Loucy (cell line): ENCODE results near the gene COX6A1.

Experiments
- H2AFZ ChIP-seq: fragments of 200-600 bp; sonication (generic); 2 replicates; pipeline ENCODE4 v1.6.0; 2016; ENCODE audit warnings: antibody characterized with exemption, mild to moderate bottlenecking, low read length, moderate library complexity
- H3F3A ChIP-seq: fragments of 200-600 bp; 2 replicates; pipeline ENCODE4 v1.6.0; 2016; ENCODE audit warnings: antibody characterized with exemption, low read depth, mild to moderate bottlenecking
- H3K27me3 ChIP-seq: fragments of 200-600 bp; sonication (generic); 2 replicates; pipeline ENCODE4 v1.6.1; 2014; ENCODE audit warnings: low read length, mild to moderate bottlenecking; ENCODE audit not compliant: insufficient read depth, poor library complexity, severe bottlenecking
- H3K36me3 ChIP-seq: fragments of 200-600 bp; sonication (generic); 2 replicates; pipeline ENCODE4 v1.6.1; 2016; ENCODE audit warnings: low read length; ENCODE audit not compliant: insufficient read depth
- H3K4me1 ChIP-seq: fragments of 200-600 bp; sonication (generic); 2 replicates; pipeline ENCODE4 v1.5.1; 2014; ENCODE audit warnings: low read length, mild to moderate bottlenecking; ENCODE audit not compliant: insufficient read depth, poor library complexity, severe bottlenecking
- H3K4me2 ChIP-seq: fragments of 200-600 bp; sonication (generic); 2 replicates; pipeline ENCODE4 v1.6.0; 2014; ENCODE audit warnings: antibody characterized with exemption, low read length, low read depth, mild to moderate bottlenecking; ENCODE audit not compliant: poor library complexity, severe bottlenecking
- H3K4me3 ChIP-seq: fragments of 200-600 bp; sonication (generic); 2 replicates; pipeline ENCODE4 v1.5.1; 2014; ENCODE audit warnings: low read length, mild to moderate bottlenecking, mixed read lengths; ENCODE audit not compliant: poor library complexity, severe bottlenecking
- H3K79me2 ChIP-seq: fragments of 200-600 bp; sonication (generic); 2 replicates; pipeline ENCODE4 v1.6.1; 2014; ENCODE audit warnings: low read length; ENCODE audit not compliant: insufficient read depth
- H3K9ac ChIP-seq: fragments of 200-600 bp; sonication (generic); 2 replicates; pipeline ENCODE4 v1.6.0; 2014; ENCODE audit warnings: mild to moderate bottlenecking, low read depth, low read length, moderate library complexity; ENCODE audit not compliant: poor library complexity, severe bottlenecking
- H3K9me2 ChIP-seq: fragments of 200-600 bp; sonication (generic); replicated peaks from 2 replicates; pipeline ENCODE4 v1.6.1; 2016; ENCODE audit warnings: low read depth, low read length, mixed read lengths
- H3K9me3 ChIP-seq: fragments of 200-600 bp; sonication (generic); 2 replicates; pipeline ENCODE4 v1.6.1; 2014; ENCODE audit warnings: mild to moderate bottlenecking, antibody characterized with exemption, low read length, low read depth; ENCODE audit not compliant: insufficient read depth
- H4K20me1 ChIP-seq: fragments of 200-600 bp; sonication (generic); 2 replicates; pipeline ENCODE4 v1.6.0; 2014; ENCODE audit warnings: antibody characterized with exemption, low read length, mild to moderate bottlenecking; ENCODE audit not compliant: insufficient read depth, poor library complexity, severe bottlenecking
- EZH2phosphoT487 ChIP-seq: fragments of 200-600 bp; IDR thresholded peaks from 2 replicates; pipeline ENCODE4 v1.6.1; 2018; ENCODE audit warnings: antibody characterized with exemption, mild to moderate bottlenecking, moderate library complexity, borderline replicate concordance
- TF ChIP-seq, protein P1 (sequence below): fragments of 200-600 bp; sonication (generic); conservative IDR thresholded peaks from 2 replicates; pipeline ENCODE4 v1.5.1; 2014; ENCODE audit warnings: mild to moderate bottlenecking, antibody characterized with exemption, low read length

Gene COX6A1

DNA sequence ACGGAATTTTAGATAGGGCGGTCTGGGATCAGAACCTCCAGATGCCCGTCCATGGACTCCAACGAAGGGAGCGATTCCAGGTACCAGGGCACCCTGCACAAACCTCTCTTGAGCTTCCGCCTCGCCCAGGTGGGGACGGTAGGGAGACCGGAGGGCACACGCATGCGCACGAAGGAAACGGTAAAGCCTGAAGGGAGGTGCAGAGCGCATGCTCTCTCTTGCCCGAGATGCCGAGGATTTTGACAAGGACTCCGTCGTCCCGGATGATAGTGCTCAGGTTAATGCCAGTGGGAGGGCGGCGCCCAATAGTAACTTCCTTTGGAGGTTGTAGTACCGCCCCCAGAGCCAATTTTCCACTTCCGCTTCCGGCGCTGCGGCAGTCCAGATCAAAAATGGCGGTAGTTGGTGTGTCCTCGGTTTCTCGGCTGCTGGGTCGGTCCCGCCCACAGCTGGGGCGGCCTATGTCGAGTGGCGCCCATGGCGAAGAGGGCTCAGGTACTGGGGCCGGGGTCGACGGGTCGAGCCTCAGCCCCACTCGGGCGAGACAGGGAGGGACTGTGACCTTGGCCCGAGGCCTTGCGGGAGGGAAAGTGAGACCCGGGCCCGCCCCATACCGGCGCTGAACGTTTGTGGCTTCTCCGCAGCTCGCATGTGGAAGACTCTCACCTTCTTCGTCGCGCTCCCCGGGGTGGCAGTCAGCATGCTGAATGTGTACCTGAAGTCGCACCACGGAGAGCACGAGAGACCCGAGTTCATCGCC, at the start of gene COX6A1:
COX6A1 (plus strand) TSS at position 379 of the 760 bp plus-strand sequence; CDS start at position 393, 14 bp downstream.
- peak within 1 kb of the TSS; percentile 99 for H3K4me2 ChIP-seq

GRCh38 chr12:120388691-120389481, 49.0 kb upstream of the COX6A1 start:
- Histone ChIP-seq H3K4me3 (no peak overlapping the region), H4K20me1 (no peaks in the 10 kb centered on the region), H3K4me2 (no peak overlapping the region), H3K9me2 (no peaks in the 10 kb centered on the region), H3F3A (no peaks in the 10 kb centered on the region), H3K27me3 (no peaks in the 10 kb centered on the region), H3K4me1 (no peaks in the 10 kb centered on the region), H3K9me3 (no peaks in the 10 kb centered on the region), H3K79me2 (no peaks in the 10 kb centered on the region), H3K36me3 (no peaks in the 10 kb centered on the region), H2AFZ (no peak overlapping the region), H3K9ac (no peak overlapping the region)
- TF ChIP-seq, protein P1, sequence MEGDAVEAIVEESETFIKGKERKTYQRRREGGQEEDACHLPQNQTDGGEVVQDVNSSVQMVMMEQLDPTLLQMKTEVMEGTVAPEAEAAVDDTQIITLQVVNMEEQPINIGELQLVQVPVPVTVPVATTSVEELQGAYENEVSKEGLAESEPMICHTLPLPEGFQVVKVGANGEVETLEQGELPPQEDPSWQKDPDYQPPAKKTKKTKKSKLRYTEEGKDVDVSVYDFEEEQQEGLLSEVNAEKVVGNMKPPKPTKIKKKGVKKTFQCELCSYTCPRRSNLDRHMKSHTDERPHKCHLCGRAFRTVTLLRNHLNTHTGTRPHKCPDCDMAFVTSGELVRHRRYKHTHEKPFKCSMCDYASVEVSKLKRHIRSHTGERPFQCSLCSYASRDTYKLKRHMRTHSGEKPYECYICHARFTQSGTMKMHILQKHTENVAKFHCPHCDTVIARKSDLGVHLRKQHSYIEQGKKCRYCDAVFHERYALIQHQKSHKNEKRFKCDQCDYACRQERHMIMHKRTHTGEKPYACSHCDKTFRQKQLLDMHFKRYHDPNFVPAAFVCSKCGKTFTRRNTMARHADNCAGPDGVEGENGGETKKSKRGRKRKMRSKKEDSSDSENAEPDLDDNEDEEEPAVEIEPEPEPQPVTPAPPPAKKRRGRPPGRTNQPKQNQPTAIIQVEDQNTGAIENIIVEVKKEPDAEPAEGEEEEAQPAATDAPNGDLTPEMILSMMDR: no peak
- no peak for TF ChIP-seq EZH2phosphoT487

More for the DNA sequence above, at the start of gene COX6A1:
- Histone ChIP-seq H3K79me2 (peaks cover 39% of the 10 kb centered on the region), H2AFZ (peak within 1 kb of the TSS; percentile 98), H3K27me3 (no peaks in the 10 kb centered on the region), H3K36me3 (peaks cover 9% of the 10 kb centered on the region; the same call in 1 of the 2 replicates), H3K9me3 (no peaks in the 10 kb centered on the region), H3K4me1 (peaks cover 16% of the 10 kb centered on the region), H3K9ac (peak within 1 kb of the TSS; percentile 82), H3K4me3 (peak within 1 kb of the TSS; percentile 87), H4K20me1 (peaks cover 26% of the 10 kb centered on the region), H3F3A (no peaks in the 10 kb centered on the region), H3K9me2 (no peaks in the 10 kb centered on the region)
- TF ChIP-seq, protein P1: no peak; the same call in 1 of the 2 replicates
- TF ChIP-seq EZH2phosphoT487: no peak

GRCh38 chr12:120390540-120391120, 47.3 kb upstream of the COX6A1 start:
- H4K20me1 ChIP-seq: no peaks in the 10 kb centered on the region
- no peak overlapping the region for H3K4me2 ChIP-seq
- H3K9ac ChIP-seq: no peak overlapping the region
- H3K9me2 ChIP-seq: no peaks in the 10 kb centered on the region
- H3F3A ChIP-seq: no peaks in the 10 kb centered on the region
- H2AFZ ChIP-seq: no peak overlapping the region
- H3K4me3 ChIP-seq: no peak overlapping the region
- no peaks in the 10 kb centered on the region for H3K4me1 ChIP-seq
- TF ChIP-seq, protein P1: no peak
- TF ChIP-seq EZH2phosphoT487: no peak
- H3K9me3 ChIP-seq: no peaks in the 10 kb centered on the region
- H3K36me3 ChIP-seq: no peaks in the 10 kb centered on the region
- no peaks in the 10 kb centered on the region for H3K27me3 ChIP-seq
- H3K79me2 ChIP-seq: no peaks in the 10 kb centered on the region
